Measurements from ENCODE around the gene NEGR1. TPM values are rescaled to one million over a fixed set of nuclear protein-coding genes. Genes with fewer than 3 reads are reported as not detected.
A peak's percentile ranks its signal among the peaks of the same experiment; 100 is the strongest.

Gene NEGR1
- total and polyA plus RNA-seq, 9 of the 15 experiments (the other 6 are each of a cell fraction or from before 2014, with no cell fraction given) = not detected

GRCh38 chr1:71350330-71350729, 932.0 kb downstream of the NEGR1 start (continued):
- TF ChIP-seq ZNF318 (IDR thresholded peaks at IDR 0.05; ENCODE audit: borderline replicate concordance in 1 of 2, low read depth in 1 of 2) (no peak), ZNF239 (CRISPR knock-in tag; IDR thresholded peaks at IDR 0.05) (no peak), MAFK (IDR thresholded peaks at IDR 0.05; ENCODE audit: low read length) (peak; percentile 64; the same call in 1 of the 2 replicates), L3MBTL2 (IDR thresholded peaks at IDR 0.05) (no peak), MAFF (IDR thresholded peaks at IDR 0.05; ENCODE audit: low read length) (peak; percentile 44; the same call in 1 of the 2 replicates), NR2C2 (CRISPR knock-in tag; IDR thresholded peaks at IDR 0.05) (no peak), NR2C2 (tag; IDR thresholded peaks at IDR 0.05) (no peak), KDM1A (IDR thresholded peaks at IDR 0.05) (no peak)

Small RNA genes lying within 50 kb of the gene (small RNA-seq; reads per million reads assigned to genes)
- gene AL358453.1 (not detected), gene AL359821.1 (not detected)
